Mucosa of descending colon (tissue), 3 donors: Measurements from ENCODE around the gene FERMT2. TPM values are rescaled to one million over a fixed set of nuclear protein-coding genes. Genes with fewer than 3 reads are reported as not detected.
"Not testable (repeated sequence)": the region's sequence is repeated elsewhere in the genome, so short reads cannot be mapped to it uniquely, and the experiment has no call there.

ENCODE experiments used
- ATAC-seq: fragments of 200-7000 bp; cut with Tn5 transposase; one replicate; pipeline ENCODE4 v1.9.1; 2020; ENCODE audit warnings: mild to moderate bottlenecking, moderate library complexity
- DNase-seq, 3 donors: peaks; one replicate each; pipeline ENCODE4 v3.0.0-alpha.2; 2020
- H3K36me3 ChIP-seq: fragments of 200-600 bp; one replicate; pipeline ENCODE4 v1.8.0; 2021; ENCODE audit warnings: low read depth, mild to moderate bottlenecking
- H3K4me1 ChIP-seq: fragments of 200-600 bp; one replicate; pipeline ENCODE4 v1.8.0; 2021; ENCODE audit warnings: low read depth, mild to moderate bottlenecking
- H3K4me3 ChIP-seq: fragments of 200-600 bp; one replicate; pipeline ENCODE4 v1.8.0; 2021; ENCODE audit warnings: mild to moderate bottlenecking
- H3K9me3 ChIP-seq: fragments of 200-600 bp; one replicate; pipeline ENCODE4 v1.8.0; 2021; ENCODE audit warnings: mild to moderate bottlenecking
- CTCF ChIP-seq: fragments of 200-600 bp; IDR thresholded peaks from one replicate; pipeline ENCODE4 v1.8.0; 2022; ENCODE audit warnings: antibody characterized with exemption, mild to moderate bottlenecking
- intact Hi-C, 2 donors: fragments of 100-400 bp; cut with DNase I in 1 of 2; cut with micrococcal nuclease in 1 of 2; formaldehyde crosslinking; loops; one replicate each; pipeline versions ENCODE4 v1.11.0 to v1.11.1; 2022; cut with DNase I, micrococcal nuclease
- total RNA-seq, 3 donors: library from RNA; stranded (reverse); fragmentation: NEBNext Ultra II Directional in 2 of 3; extraction: Animal tissue kit (Norgen Biotek cat#: 25700) in 2 of 3; gene quantifications; one replicate each; pipeline versions ENCODE4 v1.2.1 to v1.2.4, GENCODE V29; 2021 to 2023
- donor health status: DM: no; HTN: no; CAD: no; lungs with moderate emphysema.
- donor health status: DM: no; HTN: no; CAD: no.
- donor health status: DM: no; HTN: yes; CAD: no.

Gene FERMT2
- total RNA-seq, 3 donors from 2014 or later: 6.9 to 228 (median 22.9) TPM

DNA sequence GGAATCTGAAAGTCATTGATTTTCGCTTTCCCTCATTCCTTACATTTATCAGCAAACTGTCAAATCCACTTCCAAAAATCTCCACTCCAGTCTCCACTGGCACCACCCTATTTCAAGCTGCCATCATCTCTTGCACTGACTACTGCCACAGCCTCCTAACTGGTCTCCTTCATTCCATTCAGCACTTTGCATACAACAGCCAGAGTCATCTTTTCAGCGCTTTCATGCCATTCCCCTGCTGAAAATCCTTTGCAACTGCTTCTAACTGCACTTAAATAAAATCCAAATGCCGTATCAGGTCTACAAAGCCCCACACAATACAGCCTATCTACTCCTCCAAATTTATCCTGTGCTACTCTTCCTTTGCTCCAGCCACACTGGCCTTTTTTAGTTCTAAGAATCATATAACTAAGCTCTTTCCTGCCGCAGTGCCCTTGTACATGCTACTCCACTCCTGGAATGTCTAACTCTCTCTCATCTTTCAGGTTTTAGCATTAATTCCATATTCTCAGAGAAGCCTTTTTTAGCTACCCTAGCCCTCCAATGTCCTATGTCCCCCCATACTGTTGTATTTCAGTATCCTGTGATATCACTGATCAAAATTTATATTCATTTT lies 21.6 kb downstream of the FERMT2 start:
- no peak for ATAC-seq
- intact Hi-C loops: no loop called here
- Histone ChIP-seq H3K36me3 (no peaks in the 10 kb centered on the region), H3K4me1 (peaks cover 7% of the 10 kb centered on the region), H3K9me3 (no peaks in the 10 kb centered on the region), H3K4me3 (no peak overlapping the region)
- TF ChIP-seq CTCF: no peak
- no peak for DNase-seq

- Histone ChIP-seq H3K36me3 (no peaks in the 10 kb centered on the region), H3K9me3 (no peaks in the 10 kb centered on the region), H3K4me3 (no peak overlapping the region), H3K4me1 (peaks cover 11% of the 10 kb centered on the region)
- intact Hi-C loops: no loop called here
- DNase-seq: no peak
- no peak for TF ChIP-seq CTCF
- no peak for ATAC-seq
Observed at GRCh38 chr14:52926953-52927352, 23.9 kb downstream of the FERMT2 start.

- DNase-seq: no peak
- H3K4me3 ChIP-seq: no peak overlapping the region
- no peak for TF ChIP-seq CTCF
- no peaks in the 10 kb centered on the region for H3K36me3 ChIP-seq
- peak; percentile 42 for ATAC-seq
- H3K9me3 ChIP-seq: no peaks in the 10 kb centered on the region
- intact Hi-C loops: no loop called here
- H3K4me1 ChIP-seq: peaks cover 20% of the 10 kb centered on the region
Observed at GRCh38 chr14:52923902-52924575, 26.8 kb downstream of the FERMT2 start.

DNA sequence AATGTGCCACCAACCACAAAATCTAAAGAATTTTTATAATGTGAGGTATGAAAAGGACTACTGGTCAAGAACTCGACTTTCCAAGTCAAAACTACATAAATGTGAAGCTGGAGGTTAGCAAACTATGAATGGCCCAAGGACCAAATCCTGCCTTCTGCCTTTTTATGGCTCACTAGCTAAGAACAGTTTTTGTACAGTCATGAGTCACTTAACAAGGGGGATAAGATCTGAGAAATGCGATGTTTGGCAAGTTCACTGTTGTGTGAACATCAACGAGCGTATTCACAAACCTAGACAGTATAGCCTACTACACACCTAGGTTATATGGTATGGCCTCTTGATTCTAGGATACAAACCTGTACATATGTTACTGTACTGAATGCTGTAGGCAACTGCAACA lies 28.2 kb downstream of the FERMT2 start:
- H3K36me3 ChIP-seq: no peaks in the 10 kb centered on the region
- no peak for TF ChIP-seq CTCF
- peaks cover 24% of the 10 kb centered on the region for H3K4me1 ChIP-seq
- DNase-seq (no peak), ATAC-seq (no peak)
- intact Hi-C loops: no loop called here
- H3K4me3 ChIP-seq: no peak overlapping the region
- no peaks in the 10 kb centered on the region for H3K9me3 ChIP-seq

DNA sequence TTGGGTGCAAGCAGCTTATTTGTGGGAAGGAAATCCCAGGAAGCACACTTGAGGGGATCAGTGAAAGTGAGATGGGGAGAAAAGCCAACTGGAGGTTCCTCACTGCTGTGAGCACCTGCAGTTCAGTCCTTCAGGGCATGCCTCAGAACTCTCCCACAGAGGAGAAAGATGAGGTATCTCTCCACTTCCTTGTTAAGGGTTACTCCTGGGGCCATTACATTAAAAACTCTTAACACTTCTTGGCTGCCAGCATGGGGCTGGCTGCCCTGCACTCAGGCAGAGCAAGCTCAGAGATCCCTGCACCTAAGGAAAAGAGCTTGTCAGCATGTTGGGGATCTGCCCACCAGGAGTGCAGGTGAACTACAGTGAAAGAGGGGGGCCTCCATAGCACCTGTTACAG lies 28.8 kb downstream of the FERMT2 start:
- intact Hi-C loops: no loop called here
- DNase-seq (no peak), ATAC-seq (no peak)
- no peak for TF ChIP-seq CTCF
- no peaks in the 10 kb centered on the region for H3K9me3 ChIP-seq
- no peaks in the 10 kb centered on the region for H3K36me3 ChIP-seq
- H3K4me1 ChIP-seq: peaks cover 24% of the 10 kb centered on the region
- H3K4me3 ChIP-seq: no peak overlapping the region

- H3K36me3 ChIP-seq, DNase-seq, H3K9me3 ChIP-seq, ATAC-seq, H3K4me3 ChIP-seq, intact Hi-C loops: not testable (repeated sequence)
- peaks cover 19% of the 10 kb centered on the region for H3K4me1 ChIP-seq
Observed at GRCh38 chr14:52920411-52920810, 30.4 kb downstream of the FERMT2 start.
